Lung microvascular endothelial cell (primary cell): ENCODE measurements around the gene PRSS22. TPM values are rescaled to one million over a fixed set of nuclear protein-coding genes. Genes with fewer than 3 reads are reported as not detected.

Experiments
- DNase-seq, 2 donors: peaks; one replicate each; pipeline versions ENCODE4 v3.0.0 to v3.0.0-alpha.2; 2010; ENCODE audit warnings: low read depth in 2 of 2
- total RNA-seq: library from RNA; depleted of rRNA; stranded (reverse); fragments of >200 nt; gene quantifications from 2 replicates; pipeline ENCODE4 v1.2.1, GENCODE V29; 2014

PRSS22 gene
- total RNA-seq, 1 donor from 2014 or later, result not detected

DNA sequence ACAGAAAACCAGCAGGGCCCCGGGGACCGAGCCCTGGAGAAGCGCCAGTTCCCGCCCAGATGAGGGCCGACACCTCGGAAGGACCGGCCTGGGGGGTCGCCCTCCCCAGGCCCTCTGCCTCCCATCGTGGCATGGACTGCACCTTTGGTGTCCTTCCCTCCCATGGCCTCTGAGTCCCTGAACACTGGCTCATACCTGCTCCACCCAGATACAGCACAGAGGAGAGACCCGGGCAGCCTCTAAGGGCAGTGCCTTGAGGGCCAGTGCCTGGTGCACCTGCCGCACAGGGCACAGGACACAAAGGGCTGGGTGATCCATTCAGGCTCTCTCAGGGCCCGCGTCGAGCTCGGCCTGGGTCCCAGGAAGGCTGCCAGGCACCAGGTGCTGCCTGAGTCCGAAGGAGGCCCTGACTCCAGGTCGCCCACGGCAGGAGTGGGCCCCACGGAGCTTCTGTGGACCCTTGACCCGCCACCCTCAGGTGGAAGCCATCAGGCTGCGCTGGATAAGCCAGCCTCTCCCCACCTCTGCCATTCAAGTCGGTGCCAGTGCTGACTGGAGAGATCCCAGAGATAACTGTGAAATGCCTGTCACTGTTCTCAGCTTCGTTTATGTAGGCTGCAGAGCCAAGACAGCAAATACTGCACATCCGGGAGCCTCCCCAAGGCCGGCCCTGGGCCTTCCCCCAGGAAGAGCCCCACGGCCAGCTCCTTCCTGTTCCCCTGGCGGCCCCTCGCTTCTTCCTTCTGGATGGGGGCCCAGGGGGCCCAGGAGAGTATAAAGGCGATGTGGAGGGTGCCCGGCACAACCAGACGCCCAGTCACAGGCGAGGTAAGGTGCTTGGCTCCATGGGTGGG lies 28.2 kb downstream of the PRSS22 start, which contains the start of gene ZG16B:
Gene ZG16B (plus strand): TSS at position 803 of the 854 bp plus-strand sequence. CDS start 139 bp downstream, outside the sequence.
- DNase-seq, result peak in 1 of 2 donors; percentile 24

GRCh38 chr16:2828876-2829430 lies 29.0 kb downstream of the PRSS22 start:
- no peak for DNase-seq

GRCh38 chr16:2828521-2828840 lies 29.5 kb downstream of the PRSS22 start:
- no peak for DNase-seq

DNA sequence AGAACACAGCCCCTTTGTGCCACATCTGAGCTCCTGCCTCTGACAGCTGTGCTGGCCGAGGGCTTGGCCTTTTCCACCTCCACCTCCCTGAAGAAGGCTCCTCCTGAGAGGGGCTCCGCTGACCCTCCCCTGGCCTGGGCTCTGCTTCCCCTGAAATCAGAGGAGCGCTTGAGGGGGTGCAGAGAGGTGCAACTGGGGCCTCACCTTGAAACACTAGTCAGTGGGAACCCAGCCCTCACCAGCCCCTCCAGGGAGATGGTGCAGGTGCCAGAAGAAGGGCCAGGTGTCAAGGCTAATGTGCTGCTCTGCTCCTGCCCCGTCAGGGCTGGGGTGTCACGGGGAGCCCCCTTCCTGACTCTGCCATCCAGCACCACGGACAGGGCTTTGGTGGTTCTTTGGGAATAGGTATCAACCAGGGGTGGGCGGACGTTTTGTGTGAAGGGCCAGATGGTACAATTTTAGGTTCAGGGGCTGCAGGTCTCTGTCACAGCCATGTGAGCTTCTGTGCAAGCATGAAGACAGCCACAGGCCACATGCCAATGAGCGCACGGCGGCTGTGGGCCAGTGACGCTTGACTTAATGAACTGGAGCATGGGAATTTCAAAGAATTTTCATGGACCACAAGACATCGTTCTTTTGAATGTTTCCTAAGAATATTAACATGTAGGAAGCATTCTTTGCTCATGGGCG lies 30.0 kb downstream of the PRSS22 start:
- no peak for DNase-seq

DNA sequence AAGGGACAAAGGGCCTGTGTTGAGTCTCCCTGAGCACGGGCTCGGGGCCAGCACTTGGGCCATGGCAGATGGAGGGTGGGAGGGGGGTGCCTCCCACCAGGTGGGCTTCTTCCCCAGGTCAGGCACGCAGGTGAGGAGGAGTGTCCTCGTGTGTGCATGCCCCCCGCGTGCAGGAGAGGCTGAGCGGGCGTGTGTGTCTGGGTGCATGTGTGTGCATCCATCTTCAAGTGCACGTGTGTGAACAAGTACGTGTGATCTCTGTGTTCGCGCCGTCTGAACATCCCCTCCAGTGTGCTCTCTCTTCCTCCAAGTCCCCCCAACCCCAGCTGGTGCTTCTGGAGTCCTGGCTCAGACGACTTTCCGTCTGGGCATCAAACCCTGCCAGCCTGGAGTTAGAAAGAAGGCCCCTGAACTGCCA lies 30.6 kb downstream of the PRSS22 start:
- no peak for DNase-seq

DNA sequence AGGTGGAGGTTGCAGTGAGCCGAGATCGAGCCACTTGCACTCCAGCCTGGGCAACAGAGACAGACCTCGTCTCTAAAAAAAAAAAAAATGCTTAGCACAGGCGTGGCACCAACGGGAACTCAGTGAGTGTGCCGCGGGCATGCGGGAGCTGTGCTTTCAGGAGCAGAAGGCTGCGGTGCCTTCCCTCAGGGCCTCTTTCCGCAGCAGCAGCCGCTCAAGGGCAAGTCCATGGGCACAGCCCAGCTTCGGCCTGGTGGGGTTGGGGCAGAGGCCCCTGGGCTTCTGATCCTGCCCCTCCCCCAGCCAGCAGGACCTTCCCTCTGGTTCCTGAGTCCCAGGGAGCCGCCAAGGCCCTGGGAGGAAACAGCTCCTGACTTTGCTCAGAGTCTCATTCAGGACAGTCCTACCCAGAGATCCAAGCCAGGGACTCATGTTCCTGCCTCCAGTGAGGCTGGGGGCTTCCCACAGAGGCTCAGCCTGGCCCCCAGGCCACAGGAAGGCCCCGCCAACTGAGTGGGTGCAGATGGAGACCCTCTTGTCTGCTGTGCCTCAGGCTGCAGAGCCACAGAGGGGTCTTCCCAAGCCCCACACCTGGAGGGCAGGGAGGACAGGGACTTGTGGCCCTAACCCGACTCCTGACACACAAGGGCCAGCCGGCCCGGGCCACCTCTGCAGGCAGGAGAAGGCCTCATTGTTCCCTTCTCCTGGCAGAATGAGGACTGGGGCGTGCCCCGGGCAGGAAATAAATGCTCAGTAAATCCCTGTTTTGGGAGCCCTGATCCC lies 31.2 kb downstream of the PRSS22 start:
- no peak for DNase-seq

- no peak for DNase-seq
Observed at GRCh38 chr16:2825906-2826305, 32.1 kb downstream of the PRSS22 start.

DNA sequence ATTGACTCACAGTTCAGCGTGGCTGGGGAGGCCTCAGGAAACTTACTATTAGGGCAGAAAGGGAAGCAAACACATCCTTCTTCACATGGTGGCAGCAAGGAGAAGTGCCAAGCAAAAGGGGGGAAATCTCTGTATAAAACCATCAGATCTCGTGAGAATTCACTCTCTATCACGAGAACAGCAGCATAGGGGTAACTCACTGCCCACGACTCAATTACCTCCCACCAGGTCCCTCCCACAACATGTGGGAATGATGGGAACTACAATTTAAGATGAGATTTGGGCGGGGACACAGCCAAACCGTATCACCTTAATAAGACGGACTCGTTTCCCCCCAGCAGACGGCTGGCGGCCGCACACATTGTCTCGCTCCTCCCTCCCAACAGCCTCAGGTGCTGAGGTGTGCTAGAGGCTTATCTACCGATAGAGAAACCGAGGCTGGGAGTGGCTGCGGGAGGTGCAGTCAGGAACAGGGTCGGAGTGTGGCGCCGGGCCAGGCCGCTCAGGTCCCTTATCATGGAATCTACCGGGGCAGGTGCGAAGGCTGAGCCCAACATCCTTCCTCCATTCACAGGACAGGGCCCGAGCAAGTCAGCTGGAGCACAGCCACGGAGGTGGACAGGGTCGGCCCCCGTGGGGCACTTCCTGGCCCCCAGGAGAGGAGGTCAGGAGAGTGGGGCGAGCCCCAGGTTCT lies 32.8 kb downstream of the PRSS22 start:
- DNase-seq, result no peak

GRCh38 chr16:2824626-2825025 lies 33.3 kb downstream of the PRSS22 start:
- no peak for DNase-seq

DNA sequence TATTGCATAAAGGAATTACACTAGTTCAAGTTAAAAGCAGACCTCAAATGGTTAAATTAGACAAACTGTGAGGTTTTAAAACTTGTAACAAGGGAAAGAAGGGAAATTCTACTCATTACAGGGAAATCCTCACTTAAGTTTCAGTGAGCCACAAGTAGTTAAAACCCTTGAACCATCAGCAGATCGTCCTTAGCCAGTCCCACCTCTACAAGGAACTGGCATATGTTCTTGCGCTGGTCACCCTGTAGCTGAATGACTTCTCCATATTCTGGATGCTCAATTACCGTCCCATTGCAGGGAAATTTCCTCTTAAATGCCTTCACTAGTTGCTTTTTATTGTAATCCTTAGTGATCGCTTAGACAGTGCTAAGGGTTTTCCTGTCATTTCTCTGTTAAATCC lies 35.5 kb downstream of the PRSS22 start:
- no peak for DNase-seq

DNA sequence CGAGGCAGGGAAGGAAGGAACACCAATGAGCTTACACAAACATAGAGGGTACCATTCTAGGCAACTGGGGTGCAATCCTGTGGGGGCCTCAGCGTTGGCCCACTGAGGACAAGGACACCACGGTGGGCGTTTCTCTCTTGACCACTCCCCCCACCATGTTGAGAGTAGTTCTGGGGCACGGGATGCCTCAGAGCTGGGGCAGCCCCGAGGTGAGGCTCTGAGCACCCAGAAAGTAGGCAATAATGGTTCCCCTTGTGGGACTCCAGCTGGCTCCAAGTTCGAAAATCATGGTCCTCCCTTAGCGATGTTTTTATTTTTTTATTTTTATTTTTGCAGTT lies 35.8 kb downstream of the PRSS22 start:
- DNase-seq, result no peak

DNA sequence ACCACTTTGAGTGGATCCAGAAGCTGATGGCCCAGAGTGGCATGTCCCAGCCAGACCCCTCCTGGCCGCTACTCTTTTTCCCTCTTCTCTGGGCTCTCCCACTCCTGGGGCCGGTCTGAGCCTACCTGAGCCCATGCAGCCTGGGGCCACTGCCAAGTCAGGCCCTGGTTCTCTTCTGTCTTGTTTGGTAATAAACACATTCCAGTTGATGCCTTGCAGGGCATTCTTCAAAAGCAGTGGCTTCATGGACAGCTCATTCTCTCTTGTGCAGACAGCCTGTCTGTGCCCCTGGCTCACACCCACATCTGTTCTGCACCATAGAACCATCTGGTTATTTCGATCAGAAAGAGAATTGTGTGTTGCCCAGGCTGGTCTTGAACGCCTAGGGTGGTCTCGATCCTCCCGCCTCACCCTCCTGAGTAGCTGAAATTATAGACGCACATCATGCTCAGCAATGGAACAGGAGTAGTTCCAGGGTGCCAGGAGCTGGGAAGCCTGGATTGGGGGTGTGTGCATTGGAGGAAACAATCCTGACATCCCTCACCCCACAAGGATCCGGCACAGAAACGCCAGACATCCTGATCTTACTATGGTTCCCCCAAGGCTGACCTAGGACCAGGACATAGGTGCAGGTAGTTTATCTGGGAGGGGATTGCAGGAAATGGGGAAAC lies 36.3 kb downstream of the PRSS22 start:
- DNase-seq, result no peak

DNA sequence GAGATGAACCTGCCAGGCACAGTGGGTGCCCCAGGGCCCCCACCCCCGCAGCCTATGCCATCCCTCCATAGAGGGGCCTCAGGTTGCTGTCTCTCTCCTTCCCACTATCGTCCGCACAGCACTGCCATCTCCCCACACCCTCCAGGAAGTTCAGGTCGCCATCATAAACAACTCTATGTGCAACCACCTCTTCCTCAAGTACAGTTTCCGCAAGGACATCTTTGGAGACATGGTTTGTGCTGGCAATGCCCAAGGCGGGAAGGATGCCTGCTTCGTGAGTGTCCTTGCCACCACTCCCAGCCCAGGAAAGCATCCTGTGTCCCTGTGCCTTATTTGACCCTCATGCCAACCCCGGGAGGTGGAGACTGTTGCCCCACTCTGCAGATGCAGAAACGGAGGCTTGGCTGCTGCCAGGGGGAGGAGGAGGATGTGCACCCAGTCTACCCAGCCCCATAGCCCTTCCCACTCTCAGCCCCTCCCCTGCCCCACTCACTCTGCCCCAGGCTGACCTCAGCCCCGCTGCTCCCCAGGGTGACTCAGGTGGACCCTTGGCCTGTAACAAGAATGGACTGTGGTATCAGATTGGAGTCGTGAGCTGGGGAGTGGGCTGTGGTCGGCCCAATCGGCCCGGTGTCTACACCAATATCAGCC lies 37.0 kb downstream of the PRSS22 start:
- no peak for DNase-seq

DNA sequence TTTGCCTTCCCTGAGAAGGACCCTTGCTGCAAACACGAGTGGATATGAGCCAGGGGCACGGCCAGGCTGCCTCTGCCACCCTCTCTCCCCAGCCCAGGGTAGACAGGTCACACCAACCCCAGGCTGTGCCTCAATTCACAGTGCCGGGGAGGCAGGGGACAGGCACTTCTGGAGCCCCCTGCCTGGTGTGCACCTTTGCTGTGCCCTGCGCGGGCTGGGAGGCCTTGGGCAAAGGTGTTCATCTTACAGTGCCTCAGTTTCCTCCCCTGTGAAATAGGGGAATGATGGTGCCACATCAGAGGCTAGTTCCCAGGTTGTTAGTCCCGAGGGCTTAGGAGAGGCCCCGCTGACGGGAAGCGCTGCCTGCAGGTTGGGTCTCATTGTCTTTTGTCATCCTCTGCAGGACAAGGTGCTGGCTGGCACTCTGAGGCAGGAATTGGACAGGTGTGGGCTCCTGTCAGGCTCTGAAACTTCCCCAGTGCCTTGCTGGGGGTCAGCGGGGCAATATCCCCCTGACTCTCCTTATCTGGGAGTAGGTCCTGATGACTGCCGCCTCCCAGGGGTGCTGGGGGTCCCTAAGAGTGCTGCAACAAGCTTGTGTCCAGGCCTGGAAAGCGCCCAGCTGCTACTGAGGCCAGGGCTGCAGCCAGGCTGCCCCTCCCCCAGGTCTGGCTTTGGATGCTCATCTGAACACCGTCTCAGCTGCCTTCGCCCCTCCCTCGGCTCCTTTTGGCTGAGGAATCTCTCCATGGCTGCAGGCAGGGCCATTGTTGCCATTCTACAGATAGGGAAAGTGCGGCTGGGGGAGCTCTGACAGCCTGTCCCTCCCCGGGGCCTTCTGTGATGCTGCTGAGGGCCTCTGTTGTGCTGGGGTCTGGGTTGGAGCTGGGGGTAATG lies 37.8 kb downstream of the PRSS22 start:
- no peak for DNase-seq

DNA sequence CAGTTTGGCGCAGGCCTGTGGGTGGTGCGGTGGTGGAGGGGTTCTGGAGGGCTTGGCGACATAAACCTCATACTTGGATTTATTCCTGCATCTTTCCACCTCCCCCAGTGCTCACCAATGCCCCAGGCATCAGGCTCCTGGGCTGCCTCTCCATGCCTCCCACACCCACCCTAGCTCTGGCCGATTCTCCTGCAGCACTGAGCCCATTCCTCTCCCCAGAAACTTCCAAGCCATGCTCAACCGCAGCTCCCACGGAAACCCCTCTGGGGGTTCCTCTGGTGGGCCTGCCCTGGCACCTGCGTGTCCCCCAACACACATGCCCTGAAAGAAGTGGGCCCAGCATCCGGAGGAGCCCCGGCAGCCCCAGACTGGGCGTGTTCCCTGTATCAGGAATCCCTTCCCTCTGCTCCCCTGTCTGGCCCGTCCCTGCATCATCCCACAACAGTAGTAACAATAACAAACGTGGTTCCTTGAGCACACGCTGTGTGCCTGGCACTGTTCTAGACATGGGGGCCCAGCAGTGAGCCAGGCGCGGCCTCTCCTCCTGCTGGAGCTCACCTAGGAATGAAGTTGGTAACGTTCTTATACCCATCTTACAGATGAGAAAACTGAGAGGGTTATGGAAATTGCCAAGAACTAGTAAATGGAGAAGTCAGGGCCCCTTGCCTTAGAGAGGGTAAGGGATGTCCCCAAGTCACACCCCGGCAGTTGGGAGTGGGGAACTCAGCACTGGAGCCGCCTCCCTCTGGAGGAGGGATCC lies 38.6 kb downstream of the PRSS22 start:
- no peak for DNase-seq

DNA sequence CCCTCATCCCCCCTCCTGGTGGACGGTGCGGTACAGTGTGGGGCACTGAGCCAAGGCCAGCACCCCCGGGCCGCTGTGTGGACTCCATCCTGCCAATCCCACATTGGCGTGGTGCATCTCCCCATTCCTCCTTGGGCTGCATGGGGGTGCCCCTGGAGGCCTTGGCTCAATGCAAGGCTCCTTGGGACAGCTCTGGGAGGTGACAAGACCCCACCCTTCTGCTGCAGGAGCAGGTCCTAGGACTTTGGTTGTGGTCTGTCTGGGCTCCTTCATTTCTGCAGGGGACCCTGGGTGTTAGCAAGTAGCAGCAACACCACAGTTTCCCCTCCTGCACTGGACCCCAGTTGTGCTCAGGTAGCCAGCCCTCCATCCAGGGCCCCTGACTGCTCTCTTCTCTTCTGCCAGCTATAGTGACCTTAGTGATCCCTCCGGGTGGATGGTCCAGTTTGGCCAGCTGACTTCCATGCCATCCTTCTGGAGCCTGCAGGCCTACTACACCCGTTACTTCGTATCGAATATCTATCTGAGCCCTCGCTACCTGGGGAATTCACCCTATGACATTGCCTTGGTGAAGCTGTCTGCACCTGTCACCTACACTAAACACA lies 39.6 kb downstream of the PRSS22 start:
- no peak for DNase-seq

DNA sequence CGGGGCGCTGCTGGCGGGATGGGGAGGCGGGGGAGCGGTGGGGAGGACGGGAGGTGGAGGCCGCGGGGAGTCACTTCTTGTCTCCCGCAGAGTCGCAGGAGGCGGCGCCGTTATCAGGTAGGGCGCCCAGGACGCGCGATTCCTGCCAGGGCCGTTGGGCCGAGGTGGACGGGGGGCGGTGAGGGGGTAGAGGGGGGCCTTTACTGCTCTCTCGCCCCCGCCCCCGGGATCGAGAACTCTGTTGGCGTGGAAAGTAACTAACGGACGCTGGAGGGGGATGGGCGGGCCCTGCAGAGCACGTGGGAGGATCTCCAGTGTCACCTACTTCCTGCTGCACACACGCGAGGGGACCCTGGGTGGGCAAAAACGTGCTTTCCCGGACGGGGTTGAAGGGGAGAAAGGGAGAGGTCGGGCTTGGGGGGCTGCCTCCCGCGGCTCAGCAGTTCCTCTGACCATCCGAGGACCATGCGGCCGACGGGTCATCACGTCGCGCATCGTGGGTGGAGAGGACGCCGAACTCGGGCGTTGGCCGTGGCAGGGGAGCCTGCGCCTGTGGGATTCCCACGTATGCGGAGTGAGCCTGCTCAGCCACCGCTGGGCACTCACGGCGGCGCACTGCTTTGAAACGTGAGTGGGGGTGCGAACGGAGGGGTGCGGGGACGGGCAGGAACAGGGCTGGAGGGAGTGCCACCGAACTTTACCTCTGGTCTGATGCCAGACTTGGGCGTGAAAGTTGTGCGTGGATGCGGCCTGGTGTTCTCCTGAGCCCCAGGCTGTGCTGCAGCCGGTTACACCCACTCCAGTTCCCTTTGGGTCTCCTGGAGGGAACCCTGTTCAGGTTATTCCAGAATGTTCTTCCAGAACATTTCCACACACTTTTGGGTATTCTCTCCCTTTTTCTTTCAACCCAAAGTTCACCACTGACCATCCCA lies 40.4 kb downstream of the PRSS22 start:
- DNase-seq, result no peak
